HepG2 (cell line): ENCODE measurements around the gene SMIM45.

ENCODE experiments used
- ATF7-NPFF ChIP-seq: sonication (generic); formaldehyde crosslinking; IDR thresholded peaks from 2 replicates; pipeline ENCODE4 v1.8.1; 2023; ENCODE audit warnings: mild to moderate bottlenecking, low read depth, missing genetic modification reagents, moderate library complexity
- CC2D1A ChIP-seq: sonication (generic); formaldehyde crosslinking; IDR thresholded peaks from 2 replicates; pipeline ENCODE4 v1.8.1; 2023; ENCODE audit warnings: mild to moderate bottlenecking, missing genetic modification reagents
- DPF2 ChIP-seq: sonication (generic); formaldehyde crosslinking; IDR thresholded peaks from 2 replicates; pipeline ENCODE4 v1.4.0; 2020; ENCODE audit warnings: mild to moderate bottlenecking, low read depth, missing genetic modification reagents, borderline replicate concordance
- FIP1L1 ChIP-seq: fragments of 200-400 bp; formaldehyde crosslinking; IDR thresholded peaks from 2 replicates; pipeline ENCODE4 v1.6.1; 2018; ENCODE audit warnings: low read depth, mild to moderate bottlenecking, low read length, moderate library complexity, borderline replicate concordance; ENCODE audit not compliant: insufficient read depth
- GABPB1 ChIP-seq: IDR thresholded peaks from 2 replicates; pipeline ENCODE4 v1.6.1; 2016; ENCODE audit warnings: mild to moderate bottlenecking, missing genetic modification reagents, moderate library complexity, missing compliant biosample characterization
- GATAD2A ChIP-seq: IDR thresholded peaks from 2 replicates; pipeline ENCODE4 v1.6.1; 2016
- HDAC2 ChIP-seq: sonication (generic); formaldehyde crosslinking; IDR thresholded peaks from 2 replicates; pipeline ENCODE4 v1.4.0; 2020; ENCODE audit warnings: missing genetic modification reagents
- MEF2D ChIP-seq: sonication (generic); formaldehyde crosslinking; IDR thresholded peaks from 2 replicates; pipeline ENCODE4 v1.5.1; 2020; ENCODE audit warnings: mild to moderate bottlenecking, missing genetic modification reagents
- MLLT10 ChIP-seq: sonication (generic); formaldehyde crosslinking; IDR thresholded peaks from 2 replicates; pipeline ENCODE4 v1.4.0; 2020; ENCODE audit warnings: missing genetic modification reagents
- MTERF4 ChIP-seq: sonication (generic); formaldehyde crosslinking; IDR thresholded peaks from 2 replicates; pipeline ENCODE4 v1.8.0; 2023; ENCODE audit warnings: mild to moderate bottlenecking, missing genetic modification reagents
- NCOR1 ChIP-seq: fragments of 200-600 bp; sonication (generic); IDR thresholded peaks from 2 replicates; pipeline ENCODE4 v1.7.0; 2017; ENCODE audit warnings: antibody characterized with exemption, low read length, borderline replicate concordance
- PHF21A ChIP-seq: sonication (generic); formaldehyde crosslinking; IDR thresholded peaks from 2 replicates; pipeline ENCODE4 v1.5.0; 2020; ENCODE audit warnings: mild to moderate bottlenecking, missing genetic modification reagents
- PHF8 ChIP-seq: sonication (generic); formaldehyde crosslinking; IDR thresholded peaks from 2 replicates; pipeline ENCODE4 v1.5.0; 2020; ENCODE audit warnings: missing genetic modification reagents
- SNAPC2 ChIP-seq: sonication (generic); formaldehyde crosslinking; IDR thresholded peaks from 2 replicates; pipeline ENCODE4 v1.8.1; 2022; ENCODE audit warnings: mild to moderate bottlenecking, missing genetic modification reagents
- SNAPC5 ChIP-seq: sonication (generic); formaldehyde crosslinking; IDR thresholded peaks from 2 replicates; pipeline ENCODE4 v1.8.1; 2023; ENCODE audit warnings: mild to moderate bottlenecking, missing genetic modification reagents, borderline replicate concordance
- TBL1XR1 ChIP-seq: fragments of 150-350 bp; IDR thresholded peaks from 2 replicates; pipeline ENCODE4 v1.6.1; 2014; ENCODE audit warnings: borderline replicate concordance, low read length; ENCODE audit not compliant: partially characterized antibody
- TBP ChIP-seq: sonication (generic); formaldehyde crosslinking; IDR thresholded peaks from 2 replicates; pipeline ENCODE4 v1.5.0; 2020; ENCODE audit warnings: missing genetic modification reagents
- TCF7L2 ChIP-seq: IDR thresholded peaks from 2 replicates; pipeline ENCODE4 v1.6.1; 2011; ENCODE audit warnings: mild to moderate bottlenecking, low read depth, low read length, moderate library complexity
- THYN1 ChIP-seq: sonication (generic); formaldehyde crosslinking; IDR thresholded peaks from 2 replicates; pipeline ENCODE4 v1.8.1; 2023; ENCODE audit warnings: low read depth, mild to moderate bottlenecking, moderate library complexity, missing genetic modification reagents, borderline replicate concordance
- TRIM24 ChIP-seq: sonication (generic); formaldehyde crosslinking; IDR thresholded peaks from 2 replicates; pipeline ENCODE4 v1.8.0; 2022; ENCODE audit warnings: mild to moderate bottlenecking, missing genetic modification reagents
- ZC3H4 ChIP-seq: sonication (generic); formaldehyde crosslinking; IDR thresholded peaks from 2 replicates; pipeline ENCODE4 v1.4.0; 2020; ENCODE audit warnings: missing genetic modification reagents, borderline replicate concordance
- ZNF232 ChIP-seq: sonication (generic); formaldehyde crosslinking; IDR thresholded peaks from 2 replicates; pipeline ENCODE4 v1.4.0; 2020; ENCODE audit warnings: missing genetic modification reagents, borderline replicate concordance
- ZNF263 ChIP-seq: sonication (generic); formaldehyde crosslinking; IDR thresholded peaks from 2 replicates; pipeline ENCODE4 v1.4.0; 2020; ENCODE audit warnings: missing genetic modification reagents
- ZNF343 ChIP-seq: sonication (generic); formaldehyde crosslinking; IDR thresholded peaks from 2 replicates; pipeline ENCODE4 v1.4.0; 2020; ENCODE audit warnings: mild to moderate bottlenecking, missing genetic modification reagents
- ZNF670 ChIP-seq: sonication (generic); formaldehyde crosslinking; IDR thresholded peaks from 2 replicates; pipeline ENCODE4 v1.8.0; 2022; ENCODE audit warnings: mild to moderate bottlenecking, missing genetic modification reagents, borderline replicate concordance
- ZNF709 ChIP-seq: sonication (generic); formaldehyde crosslinking; IDR thresholded peaks from 2 replicates; pipeline ENCODE4 v1.5.0; 2020; ENCODE audit warnings: mild to moderate bottlenecking, missing genetic modification reagents
- ZNF773 ChIP-seq: sonication (generic); formaldehyde crosslinking; IDR thresholded peaks from 2 replicates; pipeline ENCODE4 v1.4.0; 2020; ENCODE audit warnings: missing genetic modification reagents, borderline replicate concordance
- ZSCAN12 ChIP-seq: sonication (generic); formaldehyde crosslinking; IDR thresholded peaks from 2 replicates; pipeline ENCODE4 v1.9.0; 2021; ENCODE audit warnings: mild to moderate bottlenecking, missing genetic modification reagents
- ZZZ3 ChIP-seq: sonication (generic); formaldehyde crosslinking; IDR thresholded peaks from 2 replicates; pipeline ENCODE4 v1.4.0; 2020; ENCODE audit warnings: missing genetic modification reagents, mild to moderate bottlenecking, borderline replicate concordance
- TF ChIP-seq, protein P1 (sequence below): sonication (generic); formaldehyde crosslinking; IDR thresholded peaks from 2 replicates; pipeline ENCODE4 v1.8.1; 2023; ENCODE audit warnings: missing genetic modification reagents, mild to moderate bottlenecking, borderline replicate concordance

SMIM45 gene

DNA sequence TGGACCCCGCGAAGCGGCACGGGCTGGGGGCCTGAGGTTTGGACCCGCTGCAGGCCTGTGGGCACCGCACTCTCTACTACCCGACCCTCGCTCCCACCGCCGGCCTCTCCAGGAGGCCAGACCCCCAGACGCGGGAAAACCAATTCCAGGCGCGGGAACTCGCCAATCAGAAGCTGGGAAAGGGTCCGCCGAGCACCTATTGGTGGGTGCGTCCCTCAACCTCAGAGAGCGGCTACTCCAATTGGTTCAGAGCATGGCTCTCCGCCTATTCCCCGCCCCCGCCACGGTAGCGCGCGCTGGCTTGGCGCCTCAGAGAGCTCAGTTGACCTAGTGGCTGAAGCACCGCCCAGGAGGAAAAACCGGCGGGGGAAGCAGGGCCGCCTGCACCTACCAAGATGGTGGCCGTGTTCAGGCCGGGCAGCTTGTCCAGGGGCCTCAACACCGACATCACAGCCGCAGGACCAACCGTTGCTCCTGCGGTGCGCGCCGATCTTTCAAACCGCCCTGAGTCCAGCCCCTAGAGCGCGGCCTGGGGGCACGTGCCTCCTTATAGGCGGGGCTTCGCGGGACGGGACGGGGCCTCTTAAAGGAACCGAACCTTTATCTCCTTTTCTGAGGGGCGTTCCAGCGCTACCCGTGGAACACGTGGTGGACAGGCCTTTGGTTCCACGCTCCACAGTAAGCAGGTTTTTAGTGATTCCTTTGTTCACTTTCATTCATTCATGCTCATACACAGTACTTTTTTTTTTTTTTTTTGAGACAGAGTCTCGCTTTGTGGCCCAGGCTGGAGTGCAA is 5.1 kb upstream of the SMIM45 start, which contains the start of gene CENPM (continued):
- TF ChIP-seq ZNF232 (CRISPR knock-in tag) = peak; percentile 87; the same call in 1 of the 2 replicates
- TF ChIP-seq TBL1XR1 = no peak
- TF ChIP-seq GABPB1 = peak; percentile 70
- peak; percentile 63 for TF ChIP-seq ZNF263 (CRISPR knock-in tag)
- peak; percentile 89; the same call in 1 of the 2 replicates for TF ChIP-seq ZNF709 (CRISPR knock-in tag)
- TF ChIP-seq SNAPC5 = peak; percentile 84; the same call in 1 of the 2 replicates
- TF ChIP-seq ZSCAN12 = 0 out of 2 replicates have a peak, but pooled peaks have one; percentile 44
- peak; percentile 69 for TF ChIP-seq PHF8 (CRISPR knock-in tag)
- TF ChIP-seq THYN1 (CRISPR knock-in tag) = peak; percentile 80; the same call in 1 of the 2 replicates
- no peak for TF ChIP-seq MLLT10 (CRISPR knock-in tag)
- peak; percentile 97 for TF ChIP-seq CC2D1A
- TF ChIP-seq ATF7-NPFF (CRISPR knock-in tag) = peak; percentile 67; the same call in 1 of the 2 replicates
- TF ChIP-seq TBP (CRISPR knock-in tag) = no peak
- TF ChIP-seq MTERF4 (CRISPR knock-in tag) = 0 out of 2 replicates have a peak, but pooled peaks have one; percentile 50
- TF ChIP-seq ZNF670 (CRISPR knock-in tag) = 0 out of 2 replicates have a peak, but pooled peaks have one; percentile 48
- TF ChIP-seq TCF7L2 = no peak
- no peak for TF ChIP-seq FIP1L1
- peak; percentile 32; the same call in 1 of the 2 replicates for TF ChIP-seq PHF21A (CRISPR knock-in tag)
- peak; percentile 11; the same call in 1 of the 2 replicates for TF ChIP-seq HDAC2 (CRISPR knock-in tag)
- TF ChIP-seq GATAD2A (CRISPR knock-in tag) = no peak
- no peak for TF ChIP-seq ZC3H4 (CRISPR knock-in tag)
- TF ChIP-seq, protein P1, sequence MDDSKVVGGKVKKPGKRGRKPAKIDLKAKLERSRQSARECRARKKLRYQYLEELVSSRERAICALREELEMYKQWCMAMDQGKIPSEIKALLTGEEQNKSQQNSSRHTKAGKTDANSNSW (CRISPR knock-in tag) = no peak
- no peak for TF ChIP-seq ZNF773
- peak; percentile 96 for TF ChIP-seq ZNF343 (CRISPR knock-in tag)
- no peak for TF ChIP-seq DPF2 (CRISPR knock-in tag)
- TF ChIP-seq NCOR1 = no peak
- TF ChIP-seq SNAPC2 = peak; percentile 72; the same call in 1 of the 2 replicates
- peak; percentile 84 for TF ChIP-seq MEF2D (CRISPR knock-in tag)
- TF ChIP-seq TRIM24 (CRISPR knock-in tag) = no peak
- TF ChIP-seq ZZZ3 = peak; percentile 76; the same call in 1 of the 2 replicates
